ENCODE measurements around the gene SPON1.

- no peak for TF ChIP-seq CTCF (IDR thresholded peaks at IDR 0.05)
- no peak for TF ChIP-seq POLR2A (IDR thresholded peaks at IDR 0.05)
- TF ChIP-seq EP300 (IDR thresholded peaks at IDR 0.05): no peak
Observed at GRCh38 chr11:13999704-14000103, 37.2 kb downstream of the SPON1 start.

Data from suprapubic skin (tissue), 3 donors.